Liver (tissue), 9 donors: Measurements from ENCODE around the gene ADAMTS2. TPM values are rescaled to one million over a fixed set of nuclear protein-coding genes. Genes with fewer than 3 reads are reported as not detected.

Experiments
- DNase-seq: peaks from one replicate; pipeline ENCODE4 v3.0.0-alpha.2; 2017; ENCODE audit warnings: low spot score
- H3K27ac ChIP-seq, 2 donors: one replicate each; pipeline ENCODE4 v1.7.0; 2013; ENCODE audit warnings: inconsistent platforms in 2 of 2, low read length in 2 of 2, control low read depth in 1 of 2, low read depth in 1 of 2, mild to moderate bottlenecking in 1 of 2
- H3K27me3 ChIP-seq, 4 donors: one replicate each; pipeline versions ENCODE4 v1.6.1 to v1.7.0; 2013; ENCODE audit warnings: low read length in 3 of 4, inconsistent platforms in 1 of 4, mild to moderate bottlenecking in 1 of 4, moderate library complexity in 1 of 4; ENCODE audit not compliant: control insufficient read depth in 4 of 4, insufficient read depth in 4 of 4
- H3K36me3 ChIP-seq, 4 donors: one replicate each; pipeline versions ENCODE4 v1.6.1 to v1.7.0; 2013; ENCODE audit warnings: low read length in 3 of 4, mild to moderate bottlenecking in 3 of 4, low read depth in 1 of 4, moderate library complexity in 1 of 4; ENCODE audit not compliant: control insufficient read depth in 4 of 4, insufficient read depth in 3 of 4
- H3K4me1 ChIP-seq, 4 donors: one replicate each; pipeline versions ENCODE4 v1.6.1 to v1.7.0; 2013; ENCODE audit warnings: low read length in 3 of 4, mild to moderate bottlenecking in 3 of 4, moderate library complexity in 1 of 4; ENCODE audit not compliant: control insufficient read depth in 4 of 4, insufficient read depth in 4 of 4
- H3K4me3 ChIP-seq, 3 donors: one replicate each; pipeline versions ENCODE4 v1.6.1 to v1.7.0; 2013; ENCODE audit warnings: low read length in 3 of 3, control low read depth in 1 of 3, low read depth in 1 of 3, mild to moderate bottlenecking in 1 of 3
- H3K9ac ChIP-seq, 2 donors: one replicate each; pipeline ENCODE4 v1.7.0; 2013; ENCODE audit warnings: low read length in 2 of 2, mild to moderate bottlenecking in 2 of 2, moderate library complexity in 2 of 2, control low read depth in 1 of 2, low read depth in 1 of 2
- H3K9me3 ChIP-seq, 4 donors: one replicate each; pipeline versions ENCODE4 v1.6.1 to v1.7.0; 2013; ENCODE audit warnings: low read length in 3 of 4; ENCODE audit not compliant: control insufficient read depth in 4 of 4
- ATF3 ChIP-seq: IDR thresholded peaks from 2 replicates; pipeline ENCODE4 v1.6.1; 2016; ENCODE audit warnings: antibody characterized with exemption
- CTCF ChIP-seq: fragments of 150-350 bp; IDR thresholded peaks from 2 replicates; pipeline ENCODE4 v1.5.1; 2017; ENCODE audit warnings: improper control_type of control experiment, low read depth, low read length; ENCODE audit not compliant: missing input control
- EGR1 ChIP-seq, 2 donors: IDR thresholded peaks; 2 replicates each; pipeline ENCODE4 v1.6.1; 2016 to 2018; ENCODE audit warnings: antibody characterized with exemption in 2 of 2, low read depth in 2 of 2
- FOXA1 ChIP-seq: IDR thresholded peaks from 2 replicates; pipeline ENCODE4 v1.6.1; 2016; ENCODE audit warnings: antibody characterized with exemption
- FOXA2 ChIP-seq: IDR thresholded peaks from 2 replicates; pipeline ENCODE4 v1.6.1; 2016; ENCODE audit warnings: antibody characterized with exemption
- GABPA ChIP-seq, 2 donors: IDR thresholded peaks in 1 of 2; conservative IDR thresholded peaks in 1 of 2; 2 replicates each; pipeline ENCODE4 v1.6.1; 2016; ENCODE audit warnings: antibody characterized with exemption in 2 of 2, mild to moderate bottlenecking in 1 of 2, moderate library complexity in 1 of 2
- HNF4A ChIP-seq, 2 donors: conservative IDR thresholded peaks; 2 replicates each; pipeline ENCODE4 v1.6.1; 2016; ENCODE audit warnings: antibody characterized with exemption in 2 of 2, mild to moderate bottlenecking in 2 of 2
- JUND ChIP-seq, 2 donors: IDR thresholded peaks; 2 replicates each; pipeline ENCODE4 v1.6.1; 2016; ENCODE audit warnings: antibody characterized with exemption in 2 of 2
- MAX ChIP-seq: IDR thresholded peaks from 2 replicates; pipeline ENCODE4 v1.6.1; 2016; ENCODE audit warnings: antibody characterized with exemption
- NR2F2 ChIP-seq: IDR thresholded peaks from 2 replicates; pipeline ENCODE4 v1.6.1; 2016; ENCODE audit warnings: antibody characterized with exemption
- RAD21 ChIP-seq, 2 donors: IDR thresholded peaks; 2 replicates each; pipeline ENCODE4 v1.6.1; 2016; ENCODE audit warnings: antibody characterized with exemption in 2 of 2, mild to moderate bottlenecking in 2 of 2
- REST ChIP-seq: IDR thresholded peaks from 2 replicates; pipeline ENCODE4 v1.6.1; 2016; ENCODE audit warnings: antibody characterized with exemption, mild to moderate bottlenecking
- RXRA ChIP-seq, 2 donors: IDR thresholded peaks; 2 replicates each; pipeline ENCODE4 v1.6.1; 2017 to 2018; ENCODE audit warnings: antibody characterized with exemption in 2 of 2, mild to moderate bottlenecking in 1 of 2
- SP1 ChIP-seq: IDR thresholded peaks from 2 replicates; pipeline ENCODE4 v1.6.1; 2018; ENCODE audit warnings: antibody characterized with exemption, mild to moderate bottlenecking
- TAF1 ChIP-seq: conservative IDR thresholded peaks from 2 replicates; pipeline ENCODE4 v1.6.1; 2016; ENCODE audit warnings: antibody characterized with exemption, mild to moderate bottlenecking
- YY1 ChIP-seq: IDR thresholded peaks from 2 replicates; pipeline ENCODE4 v1.6.1; 2016; ENCODE audit warnings: antibody characterized with exemption, mild to moderate bottlenecking
- ZBTB33 ChIP-seq: IDR thresholded peaks from 2 replicates; pipeline ENCODE4 v1.6.1; 2016; ENCODE audit warnings: antibody characterized with exemption
- WGBS: extraction: QIAGEN DNeasy Blood & Tissue Kit; methylation state at CpG from one replicate; pipeline ENCODE4 v1.1.7; 2013; 5-methylcytosine and 5-hydroxymethylcytosine counted together
- polyA plus RNA-seq, 2 donors: library from polyadenylated mRNA; stranded (reverse) in 1 of 2; unstranded in 1 of 2; fragments of 200-250 nt in 1 of 2; fragments of >200 nt in 1 of 2; fragmentation: Nextera tagmentation in 1 of 2; extraction: Ambion mirVana in 1 of 2; gene quantifications; one replicate each; pipeline versions ENCODE4 v1.2.1 to v1.2.3, GENCODE V29; 2013 to 2015
- total RNA-seq, 2 donors: library from RNA; depleted of rRNA; stranded (reverse); fragments of >200 nt; gene quantifications; one replicate each; pipeline ENCODE4 v1.2.3, GENCODE V29; 2014
- donor health status: healthy.
- donor health status: healthy.
- donor health status: healthy.
- donor health status: healthy.
- donor health status: healthy.

ADAMTS2 gene
- total and polyA plus RNA-seq, 4 donors, result 2.7 to 24.3 (median 12.0) TPM

GRCh38 chr5:179294131-179294780, 51.0 kb downstream of the ADAMTS2 start (continued):
- TF ChIP-seq YY1 (no peak), JUND (IDR thresholded peaks at IDR 0.05) (no peak)

- no peak for TF ChIP-seq RAD21 (IDR thresholded peaks at IDR 0.05)
- no peak for TF ChIP-seq REST
- no peak for TF ChIP-seq GABPA (IDR thresholded peaks at IDR 0.05 in 1 of 2, conservative IDR thresholded peaks at IDR 0.05 in 1 of 2)
- no peak for TF ChIP-seq MAX
- no peak for TF ChIP-seq CTCF
- TF ChIP-seq ATF3, result no peak
- no peak for TF ChIP-seq SP1
- no peak for TF ChIP-seq ZBTB33
- no peak for TF ChIP-seq YY1
- TF ChIP-seq FOXA2, result no peak
- TF ChIP-seq FOXA1, result no peak
- TF ChIP-seq HNF4A (conservative IDR thresholded peaks at IDR 0.05), result no peak
- no peak for TF ChIP-seq RXRA (IDR thresholded peaks at IDR 0.05)
- no peak for TF ChIP-seq NR2F2
- no peak for TF ChIP-seq EGR1 (IDR thresholded peaks at IDR 0.05; ENCODE audit: low read depth in 2 of 2)
- no peak for TF ChIP-seq TAF1
- TF ChIP-seq JUND (IDR thresholded peaks at IDR 0.05), result no peak
- DNase-seq, result no peak
- Histone ChIP-seq H3K36me3 (no peaks in the 10 kb centered on the region), H3K9me3 (no peaks in the 10 kb centered on the region), H3K27me3 (no peaks in the 10 kb centered on the region), H3K27ac (no peak overlapping the region), H3K4me1 (no peaks in the 10 kb centered on the region), H3K4me3 (no peak overlapping the region), H3K9ac (no peak overlapping the region)
- 81% methylated on average over 16 of the region's 16 CpGs for WGBS
Measured at GRCh38 chr5:179292681-179293635, 52.3 kb downstream of the ADAMTS2 start.
